Endothelial cell of umbilical vein (primary cell): ENCODE results near the gene TENT4B. TPM values are rescaled to one million over a fixed set of nuclear protein-coding genes. Genes with fewer than 3 reads are reported as not detected.

ENCODE experiments used
- BruUV-seq: library from RNA; stranded (reverse); fragments of 400-500 nt; replicated peaks from 2 replicates; lab custom pipeline; 2021; lab: Mats Ljungman, UMichigan
- CTCF ChIA-PET: fragments of 300-600, 350-600 bp; sonication (Branson Sonifier 250); formaldehyde crosslinking; loops from one replicate; lab custom pipeline; 2021; ENCODE audit warnings: antibody characterized with exemption, inconsistent platforms; lab: Charles Lee
- POLR2A ChIA-PET: fragments of 300-600, 350-600 bp; sonication (Branson Sonifier 250); formaldehyde crosslinking; loops from one replicate; lab custom pipeline; 2021; ENCODE audit warnings: antibody characterized with exemption, inconsistent platforms; lab: Charles Lee
- DNase-seq: peaks from one replicate; pipeline ENCODE4 v3.0.0-alpha.2; 2011; ENCODE audit warnings: low read depth, low spot score
- FAIRE-seq: peaks from 2 replicates; lab custom pipeline; 2011; peaks lifted over from hg19 to GRCh38; lab: Jason Lieb, UNC
- H2AFZ ChIP-seq: 2 replicates; pipeline ENCODE4 v1.6.0; 2012; ENCODE audit warnings: low read depth, low read length, control low read depth, inconsistent platforms
- H3K27ac ChIP-seq: 2 replicates; pipeline ENCODE4 v1.5.1; 2011; ENCODE audit warnings: low read depth, mild to moderate bottlenecking, control low read depth, low read length, moderate library complexity; ENCODE audit not compliant: insufficient read depth
- H3K27me3 ChIP-seq, 2 experiments: 2 replicates each; pipeline versions ENCODE4 v1.6.0 to v1.6.1; 2011; ENCODE audit warnings: low read length in 2 of 2, mixed read lengths in 1 of 2; ENCODE audit not compliant: control insufficient read depth in 2 of 2, insufficient read depth in 2 of 2
- H3K36me3 ChIP-seq, 2 experiments: 2 replicates in 1 of 2; 3 replicates in 1 of 2; pipeline ENCODE4 v1.5.1; 2011; ENCODE audit warnings: low read length in 2 of 2, mild to moderate bottlenecking in 1 of 2, moderate library complexity in 1 of 2; ENCODE audit not compliant: control insufficient read depth in 2 of 2, insufficient read depth in 2 of 2; ENCODE audit errors: extremely low read depth in 1 of 2
- H3K4me1 ChIP-seq: 3 replicates; pipeline ENCODE4 v1.5.1; 2011; ENCODE audit warnings: mild to moderate bottlenecking, low read length; ENCODE audit not compliant: control insufficient read depth, insufficient read depth; ENCODE audit errors: extremely low read depth
- H3K4me2 ChIP-seq: 2 replicates; pipeline ENCODE4 v1.6.1; 2011; ENCODE audit warnings: low read length, control low read depth, mixed read lengths; ENCODE audit not compliant: insufficient read depth
- H3K4me3 ChIP-seq, 3 experiments: fragments of 200-600 bp in 1 of 3; sonication (generic), shearing (Covaris generic) in 1 of 3; replicated peaks in 1 of 3; 2 replicates each; pipeline ENCODE4 v1.5.1; 2011 to 2016; ENCODE audit warnings: control low read depth in 3 of 3, low read length in 3 of 3, mild to moderate bottlenecking in 2 of 3, inconsistent platforms in 1 of 3, low read depth in 1 of 3, moderate library complexity in 1 of 3; ENCODE audit not compliant: insufficient read depth in 1 of 3
- H3K79me2 ChIP-seq: 2 replicates; pipeline ENCODE4 v1.6.0; 2012; ENCODE audit warnings: low read length, inconsistent platforms; ENCODE audit not compliant: control insufficient read depth, insufficient read depth
- H3K9ac ChIP-seq: replicated peaks from 2 replicates; pipeline ENCODE3; 2011; ENCODE audit warnings: low read length, control low read depth; ENCODE audit not compliant: insufficient read depth; ENCODE audit errors: extremely low read depth
- H3K9me1 ChIP-seq: replicated peaks from 3 replicates; pipeline ENCODE4 v1.6.0; 2011; ENCODE audit warnings: mild to moderate bottlenecking, low read length; ENCODE audit not compliant: control insufficient read depth, insufficient read depth; ENCODE audit errors: extremely low read depth
- H3K9me3 ChIP-seq: replicated peaks from 2 replicates; pipeline ENCODE4 v1.5.1; 2012; ENCODE audit warnings: low read length, inconsistent platforms; ENCODE audit not compliant: control insufficient read depth, insufficient read depth
- H4K20me1 ChIP-seq: replicated peaks from 2 replicates; pipeline ENCODE3; 2011; ENCODE audit warnings: mild to moderate bottlenecking, low read length; ENCODE audit not compliant: control insufficient read depth, insufficient read depth; ENCODE audit errors: extremely low read depth
- CTCF ChIP-seq, 2 donors: IDR thresholded peaks; 1 replicate in 1 of 2; 2 replicates in 1 of 2; pipeline ENCODE4 v1.5.1; 2011; ENCODE audit warnings: low read length in 2 of 2, mild to moderate bottlenecking in 2 of 2, moderate library complexity in 2 of 2, control low read depth in 1 of 2, inconsistent platforms in 1 of 2, low read depth in 1 of 2; ENCODE audit not compliant: insufficient read depth in 1 of 2; ENCODE audit errors: extremely low read depth in 1 of 2
- EZH2 ChIP-seq: IDR thresholded peaks from 2 replicates; pipeline ENCODE4 v1.6.1; 2012; ENCODE audit warnings: borderline replicate concordance, low read depth, mild to moderate bottlenecking, moderate library complexity, low read length, inconsistent platforms; ENCODE audit not compliant: severe bottlenecking
- FOS ChIP-seq: IDR thresholded peaks from 2 replicates; pipeline ENCODE4 v1.6.1; 2011; ENCODE audit warnings: mild to moderate bottlenecking, low read length, moderate library complexity, borderline replicate concordance; ENCODE audit not compliant: insufficient read depth
- GATA2 ChIP-seq: IDR thresholded peaks from 2 replicates; pipeline ENCODE4 v1.7.0; 2011; ENCODE audit warnings: low read depth, mild to moderate bottlenecking, moderate library complexity, mixed read lengths, low read length; ENCODE audit not compliant: insufficient read length, insufficient read depth
- JUN ChIP-seq: IDR thresholded peaks from 2 replicates; pipeline ENCODE4 v1.6.1; 2011; ENCODE audit warnings: borderline replicate concordance, low read depth; ENCODE audit not compliant: insufficient read length, insufficient read depth
- MAX ChIP-seq: IDR thresholded peaks from 2 replicates; pipeline ENCODE4 v1.6.1; 2011; ENCODE audit not compliant: insufficient read depth, insufficient read length
- MYC ChIP-seq: IDR thresholded peaks from one replicate; pipeline ENCODE4 v1.6.1; 2011; ENCODE audit warnings: mild to moderate bottlenecking, low read depth, low read length
- POLR2A ChIP-seq: IDR thresholded peaks from 2 replicates; pipeline ENCODE4 v1.6.1; 2012; ENCODE audit warnings: low read depth, mild to moderate bottlenecking, control low read depth, low read length
- POLR2AphosphoS5 ChIP-seq: IDR thresholded peaks from 2 replicates; pipeline ENCODE4 v1.6.1; 2012; ENCODE audit warnings: low read depth, mild to moderate bottlenecking, control low read depth, low read length, moderate library complexity; ENCODE audit not compliant: insufficient read depth
- dilution Hi-C: fragments of 300-500 bp; cut with MboI; formaldehyde crosslinking; loops from one replicate; pipeline ENCODE4 v1.15.0; 2019; ENCODE audit warnings: low sequenced_read_pairs; ENCODE audit not compliant: extremely low pct_ligation_motif_present
- intact Hi-C: fragments of 100-400 bp; cut with micrococcal nuclease; formaldehyde crosslinking; loops from one replicate; pipeline ENCODE4 v1.10.0; 2022
- polyA plus RNA-seq, 4 experiments: library from polyadenylated mRNA; depleted of rRNA in 3 of 4; stranded (reverse) in 3 of 4; unstranded in 1 of 4; fragments of >200 nt; gene quantifications; 2 replicates each; pipeline versions ENCODE4 v1.2.1 to v1.2.3, GENCODE V29; 2011 to 2012; ENCODE audit warnings: missing spikeins in 1 of 4
- small RNA-seq: library from RNA; depleted of rRNA; stranded (forward); fragments of <200 nt; gene quantifications from one replicate; pipeline ENCODE3, GENCODE V24; 2012; ENCODE audit warnings: low replicate concordance, low read depth; ENCODE audit not compliant: insufficient read depth, insufficient read length
- total RNA-seq: library from RNA; stranded (reverse); gene quantifications from 2 replicates; pipeline ENCODE4 v1.2.3, GENCODE V29; 2021

The TENT4B gene
- total and polyA plus RNA-seq, 2 donors (not counting 3 experiments of a cell fraction or from before 2014, with no cell fraction given) = 4.2 to 13.1 TPM

- H3K27me3 ChIP-seq = no peaks in the 10 kb centered on the region
- H3K36me3 ChIP-seq = no peaks in the 10 kb centered on the region
- H3K9me3 ChIP-seq = no peaks in the 10 kb centered on the region
- no peak for DNase-seq
- no peaks in the 10 kb centered on the region for H3K4me1 ChIP-seq
- no peaks in the 10 kb centered on the region for H3K9me1 ChIP-seq
- dilution Hi-C loops (no loop called here), intact Hi-C loops (no loop called here)
- no peak overlapping the region for H2AFZ ChIP-seq
- H3K9ac ChIP-seq = no peak overlapping the region
- FAIRE-seq = no peak
- no peaks in the 10 kb centered on the region for H3K79me2 ChIP-seq
- no peak overlapping the region for H3K27ac ChIP-seq
- no peak overlapping the region for H3K4me2 ChIP-seq
- BruUV-seq = no TSS peak
- TF ChIP-seq POLR2AphosphoS5 (no peak), MYC (no peak), GATA2 (no peak), FOS (no peak), CTCF (IDR thresholded peaks at IDR 0.05; ENCODE audit: extremely low read depth in 1 of 2, insufficient read depth in 1 of 2, low read depth in 1 of 2, low read length in 2 of 2) (no peak), POLR2A (no peak), MAX (no peak), JUN (no peak), EZH2 (no peak)
- no peaks in the 10 kb centered on the region for H4K20me1 ChIP-seq
- POLR2A ChIA-PET = interaction anchor here (0.7 kb wide), 1 partner anchor 50 kb away, joined by 3 read pairs; no protein-coding TSS in a partner anchor
- no peak overlapping the region for H3K4me3 ChIP-seq
- CTCF ChIA-PET = no interaction called here
Observed at GRCh38 chr16:50280932-50281331, 127.8 kb downstream of the TENT4B start.

Small RNAs within 50 kb of the gene (small RNA-seq; reads per million reads assigned to genes)
- gene RF00156 (not detected), gene RPL10P14 (not detected)

Other genes with a start within 250 kb of the TENT4B start
- gene CNEP1R1, start 128.1 kb upstream of the TENT4B start, total RNA-seq = 21.7 and 23.2 TPM in 2 replicates
- 13.1 and 15.3 TPM in 2 replicates for gene CNEP1R1, start 128.1 kb upstream of the TENT4B start, polyA plus RNA-seq
- gene HEATR3, start 87.3 kb upstream of the TENT4B start, total RNA-seq = 17.0 and 23.1 TPM in 2 replicates
- gene HEATR3, start 87.3 kb upstream of the TENT4B start, polyA plus RNA-seq = 6.7 and 8.4 TPM in 2 replicates
- 9.3 and 9.7 TPM in 2 replicates for gene ADCY7, start 113.2 kb downstream of the TENT4B start, total RNA-seq
- 3.5 and 3.9 TPM in 2 replicates for gene ADCY7, start 113.2 kb downstream of the TENT4B start, polyA plus RNA-seq
- gene BRD7, start 215.7 kb downstream of the TENT4B start, total RNA-seq = 69.1 and 78.0 TPM in 2 replicates
- gene BRD7, start 215.7 kb downstream of the TENT4B start, polyA plus RNA-seq = 17.1 and 17.6 TPM in 2 replicates